Measurements from ENCODE around the gene SVOP. TPM values are rescaled to one million over a fixed set of nuclear protein-coding genes. Genes with fewer than 3 reads are reported as not detected.
A peak's percentile ranks its signal among the peaks of the same experiment; 100 is the strongest.

Gene SVOP
- total and polyA plus RNA-seq, 2 experiments from 2014 or later, result 0.10 TPM; not detected in 1

DNA sequence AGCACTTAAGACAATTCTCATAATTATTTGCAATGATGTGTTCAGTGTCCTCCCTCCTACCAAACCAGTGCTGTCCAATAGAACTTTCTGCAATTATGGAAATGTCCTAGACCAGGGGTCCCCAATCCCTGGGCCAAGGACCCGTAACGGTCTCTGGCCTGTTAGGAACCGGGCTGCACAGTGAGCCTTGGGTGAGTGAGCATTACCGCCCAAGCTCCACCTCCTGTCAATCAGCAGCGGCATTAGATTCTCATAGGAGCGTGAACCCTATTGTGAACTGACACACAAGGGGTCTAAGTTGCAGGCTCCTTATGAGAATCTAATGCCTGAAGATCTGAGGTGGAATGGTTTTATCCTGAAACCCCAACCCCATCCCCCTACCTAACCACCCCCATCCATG is 3.9 kb downstream of the SVOP start:
- no peaks in the 10 kb centered on the region for H3K27me3 Mint-ChIP-seq (ENCODE audit: insufficient read depth, low read depth, poor library complexity)
- Histone ChIP-seq H3K4me2 (no peak overlapping the region), H3K27ac (ENCODE audit: low read depth) (no peak overlapping the region), H3K27me3 (ENCODE audit: insufficient read depth) (peaks cover 6% of the 10 kb centered on the region; the same call in 1 of the 2 replicates), H3K4me1 (ENCODE audit: insufficient read depth) (no peaks in the 10 kb centered on the region), H3F3A (replicated peaks; ENCODE audit: low read depth) (no peaks in the 10 kb centered on the region), H2AFZ (no peak overlapping the region), H3K79me2 (replicated peaks; ENCODE audit: insufficient read depth) (no peaks in the 10 kb centered on the region), H3K9me2 (ENCODE audit: insufficient read depth) (peaks cover 3% of the 10 kb centered on the region; the same call in 1 of the 2 replicates), H3K4me3 (no peak overlapping the region), H4K20me1 (replicated peaks; ENCODE audit: insufficient read depth) (no peaks in the 10 kb centered on the region), H3K36me3 (ENCODE audit: insufficient read depth) (no peaks in the 10 kb centered on the region)
- ATAC-seq, result no peak
- TF ChIP-seq ETS1 (IDR thresholded peaks at IDR 0.05) (no peak), ZNF462 (CRISPR knock-in tag; IDR thresholded peaks at IDR 0.05) (no peak)
- H3K4me1 Mint-ChIP-seq, result peaks cover 7% of the 10 kb centered on the region; the same call in 2 of the 3 replicates
- H3K9me3 Mint-ChIP-seq, result no peaks in the 10 kb centered on the region
- H3K27ac Mint-ChIP-seq, result no peak overlapping the region
- no peak for DNase-seq (ENCODE audit: low spot score)
- no peaks in the 10 kb centered on the region for H3K36me3 Mint-ChIP-seq (ENCODE audit: low read depth)
- H3K4me3 Mint-ChIP-seq, result no peak overlapping the region

DNA sequence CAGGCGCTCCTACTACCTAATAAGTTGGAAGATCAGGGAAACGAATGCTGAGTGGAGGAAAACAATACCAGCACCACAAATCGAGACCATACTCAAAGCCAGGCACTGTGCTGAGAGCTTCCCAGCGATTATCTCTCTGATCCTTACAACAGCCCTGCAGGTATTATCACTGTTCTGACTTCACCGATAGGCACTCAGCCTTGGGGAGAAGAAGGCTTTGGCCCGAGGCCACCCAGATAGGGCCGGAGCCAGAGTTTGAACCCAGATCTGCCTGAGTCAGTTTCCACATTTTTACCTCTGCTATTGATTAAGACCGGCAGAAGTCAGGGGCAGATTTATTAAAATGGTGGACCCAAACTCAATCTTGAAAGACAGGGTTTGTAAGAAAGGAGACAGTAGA is 4.9 kb downstream of the SVOP start:
- no peaks in the 10 kb centered on the region for H3K36me3 Mint-ChIP-seq (ENCODE audit: low read depth)
- no peaks in the 10 kb centered on the region for H3K36me3 ChIP-seq (ENCODE audit: insufficient read depth)
- H3K4me3 ChIP-seq, result no peak overlapping the region
- H4K20me1 ChIP-seq (replicated peaks; ENCODE audit: insufficient read depth), result no peaks in the 10 kb centered on the region
- H3K4me1 ChIP-seq (ENCODE audit: insufficient read depth), result no peaks in the 10 kb centered on the region
- H2AFZ ChIP-seq, result 0 out of 2 replicates have a peak overlapping the region, but pooled peaks have one; percentile 18
- H3K9me3 Mint-ChIP-seq, result no peaks in the 10 kb centered on the region
- ATAC-seq (no peak), DNase-seq (ENCODE audit: low spot score) (no peak)
- H3F3A ChIP-seq (replicated peaks; ENCODE audit: low read depth), result no peaks in the 10 kb centered on the region
- no peaks in the 10 kb centered on the region for H3K79me2 ChIP-seq (replicated peaks; ENCODE audit: insufficient read depth)
- no peak overlapping the region for H3K27ac Mint-ChIP-seq
- H3K27ac ChIP-seq (ENCODE audit: low read depth), result no peak overlapping the region
- H3K4me1 Mint-ChIP-seq, result peaks cover 7% of the 10 kb centered on the region; the same call in 2 of the 3 replicates
- no peaks in the 10 kb centered on the region for H3K27me3 Mint-ChIP-seq (ENCODE audit: insufficient read depth, low read depth, poor library complexity)
- peaks cover 3% of the 10 kb centered on the region; the same call in 1 of the 2 replicates for H3K9me2 ChIP-seq (ENCODE audit: insufficient read depth)
- H3K4me3 Mint-ChIP-seq, result no peak overlapping the region
- H3K27me3 ChIP-seq (ENCODE audit: insufficient read depth), result no peaks in the 10 kb centered on the region
- no peak overlapping the region for H3K4me2 ChIP-seq
- TF ChIP-seq ZNF462 (CRISPR knock-in tag; IDR thresholded peaks at IDR 0.05), result no peak
- no peak for TF ChIP-seq EZH2phosphoT487 (IDR thresholded peaks at IDR 0.05; ENCODE audit: unreplicated experiment)

Measured in GM23338 (cell line).